Mucosa of stomach (tissue), 1 donor: Measurements from ENCODE around the gene PDE1C.

Experiments
- H3K27me3 ChIP-seq: one replicate; pipeline ENCODE4 v1.7.0; 2013; ENCODE audit warnings: mild to moderate bottlenecking, low read length; ENCODE audit not compliant: control insufficient read depth, insufficient read depth
- H3K36me3 ChIP-seq: one replicate; pipeline ENCODE4 v1.7.0; 2013; ENCODE audit warnings: low read length; ENCODE audit not compliant: control insufficient read depth, insufficient read depth
- H3K4me1 ChIP-seq: one replicate; pipeline ENCODE4 v1.7.0; 2013; ENCODE audit warnings: mild to moderate bottlenecking, low read length; ENCODE audit not compliant: control insufficient read depth, insufficient read depth
- H3K4me3 ChIP-seq: one replicate; pipeline ENCODE4 v1.7.0; 2013; ENCODE audit warnings: low read length
- H3K9ac ChIP-seq: one replicate; pipeline ENCODE4 v1.7.0; 2013; ENCODE audit warnings: mild to moderate bottlenecking, low read length, moderate library complexity
- H3K9me3 ChIP-seq: one replicate; pipeline ENCODE4 v1.7.0; 2013; ENCODE audit warnings: mild to moderate bottlenecking, low read length, moderate library complexity; ENCODE audit not compliant: control insufficient read depth
- donor health status: Pancreatic carcinoma.

The PDE1C gene

DNA sequence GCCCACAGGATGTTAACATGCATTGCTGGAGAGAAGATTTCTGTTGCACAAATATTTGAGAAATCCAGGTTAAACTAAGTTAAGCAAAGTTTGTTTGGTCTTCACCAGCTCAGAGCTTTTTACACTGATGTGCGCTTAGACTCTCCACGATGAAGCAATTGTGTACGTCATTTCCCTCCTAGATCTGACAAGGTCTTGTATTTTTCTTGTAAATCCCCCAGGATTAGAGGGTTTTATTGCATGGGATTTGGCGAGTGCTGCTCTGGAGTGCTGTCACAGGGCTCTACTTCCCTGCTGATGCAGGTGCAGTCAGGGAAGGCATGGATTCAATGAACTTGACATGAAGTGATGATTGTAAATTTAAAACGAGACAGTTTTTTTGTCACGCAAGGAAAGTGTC, 173.3 kb downstream of the PDE1C start:
- no peaks in the 10 kb centered on the region for H3K27me3 ChIP-seq
- H3K4me3 ChIP-seq = no peak overlapping the region
- H3K4me1 ChIP-seq = peaks cover 4% of the 10 kb centered on the region
- H3K36me3 ChIP-seq = no peaks in the 10 kb centered on the region
- no peak overlapping the region for H3K9ac ChIP-seq
- H3K9me3 ChIP-seq = no peaks in the 10 kb centered on the region

- H3K4me1 ChIP-seq = peaks cover 4% of the 10 kb centered on the region
- H3K4me3 ChIP-seq = no peak overlapping the region
- H3K36me3 ChIP-seq = no peaks in the 10 kb centered on the region
- H3K27me3 ChIP-seq = no peaks in the 10 kb centered on the region
- H3K9ac ChIP-seq = no peak overlapping the region
- no peaks in the 10 kb centered on the region for H3K9me3 ChIP-seq
Observed at GRCh38 chr7:31894308-31894707, 175.9 kb downstream of the PDE1C start.

DNA sequence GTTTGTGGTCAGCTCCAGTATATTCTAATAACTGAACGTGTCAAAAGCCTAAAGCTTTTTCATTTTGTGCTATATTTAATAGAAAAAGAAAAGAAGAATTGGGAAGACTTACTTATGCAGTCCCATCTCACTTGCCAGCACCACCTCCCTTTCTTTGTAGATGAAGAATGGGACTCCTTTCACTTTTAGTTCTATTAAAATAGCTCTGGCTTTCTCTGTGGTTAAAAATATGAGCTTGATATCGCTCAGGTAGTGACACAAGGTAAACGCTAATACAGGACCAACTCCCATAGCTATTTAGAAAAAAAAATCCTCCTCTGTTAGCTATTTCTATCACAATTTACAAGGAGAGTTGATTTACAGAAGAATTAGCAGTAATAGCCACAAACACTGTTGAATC, 176.8 kb downstream of the PDE1C start:
- H3K9ac ChIP-seq = no peak overlapping the region
- no peaks in the 10 kb centered on the region for H3K27me3 ChIP-seq
- peaks cover 4% of the 10 kb centered on the region for H3K4me1 ChIP-seq
- no peak overlapping the region for H3K4me3 ChIP-seq
- no peaks in the 10 kb centered on the region for H3K9me3 ChIP-seq
- no peaks in the 10 kb centered on the region for H3K36me3 ChIP-seq

- Histone ChIP-seq H3K9ac (no peak overlapping the region), H3K27me3 (no peaks in the 10 kb centered on the region), H3K4me1 (peaks cover 4% of the 10 kb centered on the region), H3K4me3 (no peak overlapping the region), H3K36me3 (no peaks in the 10 kb centered on the region), H3K9me3 (no peaks in the 10 kb centered on the region)
Observed at GRCh38 chr7:31892099-31892829, 177.9 kb downstream of the PDE1C start.

DNA sequence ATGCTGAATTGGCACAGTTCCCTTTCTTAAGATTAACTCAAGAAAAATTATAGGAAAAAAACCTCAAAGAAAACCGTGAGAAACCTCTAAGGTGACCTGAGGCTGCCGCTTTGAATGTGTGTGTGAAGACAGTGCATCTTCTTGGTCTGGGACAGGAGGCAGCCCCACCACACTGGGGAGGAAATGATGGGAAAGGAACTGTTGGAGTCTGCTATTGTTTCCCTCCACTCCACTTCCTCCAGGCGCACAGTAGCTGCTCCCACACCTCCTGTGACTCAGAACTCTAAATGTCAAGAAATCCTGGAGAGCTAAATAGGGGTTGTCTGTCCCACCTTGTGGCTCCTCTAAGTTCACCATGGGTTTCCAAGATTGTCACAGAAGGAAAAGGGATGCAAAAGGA, 179.4 kb downstream of the PDE1C start:
- Histone ChIP-seq H3K36me3 (no peaks in the 10 kb centered on the region), H3K27me3 (no peaks in the 10 kb centered on the region), H3K9ac (no peak overlapping the region), H3K4me3 (no peak overlapping the region), H3K9me3 (no peaks in the 10 kb centered on the region), H3K4me1 (peaks cover 4% of the 10 kb centered on the region)

- no peaks in the 10 kb centered on the region for H3K9me3 ChIP-seq
- no peaks in the 10 kb centered on the region for H3K27me3 ChIP-seq
- no peaks in the 10 kb centered on the region for H3K36me3 ChIP-seq
- no peak overlapping the region for H3K9ac ChIP-seq
- no peak overlapping the region for H3K4me3 ChIP-seq
- H3K4me1 ChIP-seq = peaks cover 4% of the 10 kb centered on the region
Observed at GRCh38 chr7:31890198-31890597, 180.0 kb downstream of the PDE1C start.

DNA sequence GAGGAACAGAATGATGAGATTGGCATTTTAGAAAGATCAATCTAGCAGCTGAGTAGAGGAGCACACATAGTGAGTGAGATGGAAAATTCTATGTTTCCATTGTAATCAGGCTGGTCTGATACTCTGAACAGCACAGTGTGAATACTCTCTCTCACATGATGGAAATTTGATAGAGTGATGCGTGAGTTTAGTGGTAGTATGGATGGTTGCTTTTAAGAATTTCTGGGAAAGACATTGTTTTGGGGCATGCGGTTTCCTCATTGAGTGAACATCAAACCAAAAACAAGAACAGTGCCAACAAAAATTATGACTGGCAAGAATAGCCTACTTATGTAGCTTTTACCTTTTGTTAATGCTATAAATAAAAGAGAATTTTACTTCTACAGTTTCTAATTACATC, 183.2 kb downstream of the PDE1C start:
- Histone ChIP-seq H3K27me3 (no peaks in the 10 kb centered on the region), H3K4me1 (no peaks in the 10 kb centered on the region), H3K36me3 (no peaks in the 10 kb centered on the region), H3K9me3 (no peaks in the 10 kb centered on the region), H3K9ac (no peak overlapping the region), H3K4me3 (no peak overlapping the region)

- H3K4me1 ChIP-seq = no peaks in the 10 kb centered on the region
- no peak overlapping the region for H3K9ac ChIP-seq
- no peak overlapping the region for H3K4me3 ChIP-seq
- H3K36me3 ChIP-seq = no peaks in the 10 kb centered on the region
- H3K9me3 ChIP-seq = no peaks in the 10 kb centered on the region
- no peaks in the 10 kb centered on the region for H3K27me3 ChIP-seq
Observed at GRCh38 chr7:31885171-31885570, 185.0 kb downstream of the PDE1C start.

GRCh38 chr7:31883761-31884164, 186.4 kb downstream of the PDE1C start:
- H3K4me1 ChIP-seq = no peaks in the 10 kb centered on the region
- H3K36me3 ChIP-seq = no peaks in the 10 kb centered on the region
- H3K27me3 ChIP-seq = no peaks in the 10 kb centered on the region
- no peak overlapping the region for H3K4me3 ChIP-seq
- no peak overlapping the region for H3K9ac ChIP-seq
- H3K9me3 ChIP-seq = no peaks in the 10 kb centered on the region

GRCh38 chr7:31882187-31882586, 188.0 kb downstream of the PDE1C start:
- H3K4me1 ChIP-seq = no peaks in the 10 kb centered on the region
- no peaks in the 10 kb centered on the region for H3K27me3 ChIP-seq
- H3K9me3 ChIP-seq = no peaks in the 10 kb centered on the region
- no peaks in the 10 kb centered on the region for H3K36me3 ChIP-seq
- H3K4me3 ChIP-seq = no peak overlapping the region
- H3K9ac ChIP-seq = no peak overlapping the region

GRCh38 chr7:31878875-31879274, 191.3 kb downstream of the PDE1C start:
- Histone ChIP-seq H3K36me3 (no peaks in the 10 kb centered on the region), H3K4me1 (no peaks in the 10 kb centered on the region), H3K4me3 (no peak overlapping the region), H3K9me3 (no peaks in the 10 kb centered on the region), H3K27me3 (no peaks in the 10 kb centered on the region), H3K9ac (no peak overlapping the region)

DNA sequence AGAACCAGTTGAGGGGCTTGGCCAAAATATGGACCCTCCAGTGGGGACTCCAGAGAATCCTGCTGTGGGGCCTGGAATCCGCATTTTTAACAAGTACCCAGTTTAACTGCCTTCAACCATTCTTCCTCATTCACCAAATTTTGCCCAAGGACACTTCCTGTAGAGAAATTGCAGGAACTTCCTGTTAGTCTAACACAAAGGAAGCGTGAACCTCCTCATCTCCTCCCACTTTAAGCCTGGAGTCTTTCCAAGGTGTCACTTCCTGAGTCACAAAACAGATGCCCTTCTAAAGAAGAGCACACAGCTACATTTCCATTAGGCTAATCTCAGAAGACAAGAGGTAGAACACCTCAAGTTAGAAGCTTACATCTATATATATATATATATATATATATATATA, 194.8 kb downstream of the PDE1C start:
- H3K9ac ChIP-seq = no peak overlapping the region
- no peaks in the 10 kb centered on the region for H3K9me3 ChIP-seq
- H3K4me3 ChIP-seq = no peak overlapping the region
- no peaks in the 10 kb centered on the region for H3K36me3 ChIP-seq
- H3K27me3 ChIP-seq = no peaks in the 10 kb centered on the region
- no peaks in the 10 kb centered on the region for H3K4me1 ChIP-seq
